Activated T-cell treated with anti-CD3 and anti-CD28 coated beads for 4 hours (primary cell): ENCODE data around the gene UBALD2.
A peak's percentile ranks its signal among the peaks of the same experiment; 100 is the strongest.
"Not testable (repeated sequence)": the region's sequence is repeated elsewhere in the genome, so short reads cannot be mapped to it uniquely, and the experiment has no call there.

Source experiments
- DNase-seq: peaks from one replicate; pipeline ENCODE4 v3.0.0-alpha.2; 2020

Gene UBALD2

GRCh38 chr17:76264755-76265623 lies at the start of gene UBALD2:
Gene UBALD2, plus strand, starts transcription at chr17:76265348. Its CDS starts 158 bp downstream, at chr17:76265506.
- peak; percentile 95 for DNase-seq

GRCh38 chr17:76217081-76217480 lies 48.1 kb upstream of the UBALD2 start:
- no peak for DNase-seq

- DNase-seq = no peak
Measured at GRCh38 chr17:76219670-76220383, 45.3 kb upstream of the UBALD2 start.

GRCh38 chr17:76223802-76224201 lies 41.3 kb upstream of the UBALD2 start:
- no peak for DNase-seq

- DNase-seq = not testable (repeated sequence)
Measured at GRCh38 chr17:76225373-76226086, 39.6 kb upstream of the UBALD2 start.

- DNase-seq = not testable (repeated sequence)
Measured at GRCh38 chr17:76226749-76227148, 38.4 kb upstream of the UBALD2 start.

GRCh38 chr17:76232342-76232741 lies 32.8 kb upstream of the UBALD2 start:
- DNase-seq = no peak

- DNase-seq = no peak
Measured at GRCh38 chr17:76233588-76234353, 31.4 kb upstream of the UBALD2 start.

GRCh38 chr17:76234354-76234679 lies 30.8 kb upstream of the UBALD2 start:
- no peak for DNase-seq

GRCh38 chr17:76235883-76236282 lies 29.3 kb upstream of the UBALD2 start:
- no peak for DNase-seq

GRCh38 chr17:76236603-76237002 lies 28.5 kb upstream of the UBALD2 start:
- DNase-seq = no peak

GRCh38 chr17:76237859-76238313 lies 27.3 kb upstream of the UBALD2 start:
- DNase-seq = no peak

GRCh38 chr17:76238847-76239537 lies 26.2 kb upstream of the UBALD2 start:
- no peak for DNase-seq

GRCh38 chr17:76239538-76240274 lies 25.4 kb upstream of the UBALD2 start:
- no peak for DNase-seq

GRCh38 chr17:76240461-76241203 lies 24.5 kb upstream of the UBALD2 start, which contains the start of gene RNF157:
Gene RNF157, minus strand, starts transcription at chr17:76240493. Its CDS starts 253 bp downstream, at chr17:76240240.
- DNase-seq = peak; percentile 42

GRCh38 chr17:76241204-76241538 lies 24.0 kb upstream of the UBALD2 start:
- no peak for DNase-seq

- no peak for DNase-seq
Measured at GRCh38 chr17:76241691-76242255, 23.4 kb upstream of the UBALD2 start.

- DNase-seq = no peak
Measured at GRCh38 chr17:76243826-76244679, 21.1 kb upstream of the UBALD2 start.

- DNase-seq = not testable (repeated sequence)
Measured at GRCh38 chr17:76244721-76245120, 20.4 kb upstream of the UBALD2 start.
